Measurements from ENCODE around the gene RNU1-3.
"Not testable (repeated sequence)": the region's sequence is repeated elsewhere in the genome, so short reads cannot be mapped to it uniquely, and the experiment has no call there.

DNA sequence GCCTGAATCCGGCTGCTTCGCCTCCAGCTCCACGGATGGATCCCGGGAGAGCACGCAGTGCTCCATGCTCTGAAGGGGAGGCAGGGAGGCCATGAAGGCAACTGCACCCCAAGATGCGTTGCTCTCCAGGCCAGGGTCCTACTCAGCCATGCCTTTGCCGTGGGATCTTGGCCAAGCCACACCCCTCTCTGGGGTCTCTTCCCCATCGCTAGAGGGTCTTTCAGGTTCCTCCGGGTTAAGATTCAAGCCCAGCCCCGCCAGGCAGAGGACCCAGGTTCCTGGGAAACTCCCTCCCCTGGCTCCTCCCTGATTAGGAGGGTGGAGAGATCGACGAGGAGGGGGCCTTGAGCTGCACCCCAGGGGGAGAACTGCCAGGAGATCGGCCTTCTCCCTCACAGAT is 37.3 kb upstream of the RNU1-3 start:
- TF ChIP-seq, protein P1, sequence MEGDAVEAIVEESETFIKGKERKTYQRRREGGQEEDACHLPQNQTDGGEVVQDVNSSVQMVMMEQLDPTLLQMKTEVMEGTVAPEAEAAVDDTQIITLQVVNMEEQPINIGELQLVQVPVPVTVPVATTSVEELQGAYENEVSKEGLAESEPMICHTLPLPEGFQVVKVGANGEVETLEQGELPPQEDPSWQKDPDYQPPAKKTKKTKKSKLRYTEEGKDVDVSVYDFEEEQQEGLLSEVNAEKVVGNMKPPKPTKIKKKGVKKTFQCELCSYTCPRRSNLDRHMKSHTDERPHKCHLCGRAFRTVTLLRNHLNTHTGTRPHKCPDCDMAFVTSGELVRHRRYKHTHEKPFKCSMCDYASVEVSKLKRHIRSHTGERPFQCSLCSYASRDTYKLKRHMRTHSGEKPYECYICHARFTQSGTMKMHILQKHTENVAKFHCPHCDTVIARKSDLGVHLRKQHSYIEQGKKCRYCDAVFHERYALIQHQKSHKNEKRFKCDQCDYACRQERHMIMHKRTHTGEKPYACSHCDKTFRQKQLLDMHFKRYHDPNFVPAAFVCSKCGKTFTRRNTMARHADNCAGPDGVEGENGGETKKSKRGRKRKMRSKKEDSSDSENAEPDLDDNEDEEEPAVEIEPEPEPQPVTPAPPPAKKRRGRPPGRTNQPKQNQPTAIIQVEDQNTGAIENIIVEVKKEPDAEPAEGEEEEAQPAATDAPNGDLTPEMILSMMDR (IDR thresholded peaks at IDR 0.05): not testable (repeated sequence)
- not testable (repeated sequence) for TF ChIP-seq POLR2A (IDR thresholded peaks at IDR 0.05)
